Lung (tissue), 12 donors: Measurements from ENCODE around the gene ZNF516. TPM values are rescaled to one million over a fixed set of nuclear protein-coding genes. Genes with fewer than 3 reads are reported as not detected.

Source experiments
- ATAC-seq: fragments of 200-7000 bp; cut with Tn5 transposase; one replicate; pipeline ENCODE4 v1.9.1; 2020; ENCODE audit warnings: moderate number of reproducible peaks; ENCODE audit not compliant: insufficient read depth, low FRiP score
- DNase-seq, 3 donors: peaks; one replicate each; pipeline ENCODE4 v3.0.0-alpha.2; 2013 to 2017
- H3K27ac ChIP-seq, 2 donors: one replicate each; pipeline ENCODE4 v1.5.1; 2013; ENCODE audit warnings: mild to moderate bottlenecking in 2 of 2, moderate library complexity in 2 of 2, control low read depth in 1 of 2, inconsistent platforms in 1 of 2, low read depth in 1 of 2, low read length in 1 of 2
- H3K27me3 ChIP-seq, 3 donors: one replicate each; pipeline ENCODE4 v1.5.1; 2013; ENCODE audit warnings: low read length in 2 of 3; ENCODE audit not compliant: control insufficient read depth in 3 of 3, insufficient read depth in 3 of 3
- H3K36me3 ChIP-seq, 4 donors: one replicate each; pipeline ENCODE4 v1.5.1; 2013; ENCODE audit warnings: low read length in 4 of 4, mild to moderate bottlenecking in 1 of 4, moderate library complexity in 1 of 4; ENCODE audit not compliant: control insufficient read depth in 4 of 4, insufficient read depth in 4 of 4
- H3K4me1 ChIP-seq, 5 donors: one replicate each; pipeline ENCODE4 v1.5.1; 2013; ENCODE audit warnings: low read length in 5 of 5, mild to moderate bottlenecking in 2 of 5, moderate library complexity in 1 of 5; ENCODE audit not compliant: control insufficient read depth in 5 of 5, insufficient read depth in 5 of 5
- H3K4me3 ChIP-seq: one replicate; pipeline ENCODE4 v1.5.1; 2013; ENCODE audit warnings: mild to moderate bottlenecking, control low read depth, moderate library complexity
- H3K9ac ChIP-seq, 2 donors: one replicate each; pipeline ENCODE4 v1.5.1; 2013; ENCODE audit warnings: low read length in 2 of 2, control low read depth in 1 of 2; ENCODE audit not compliant: insufficient read depth in 1 of 2
- H3K9me3 ChIP-seq, 4 donors: one replicate each; pipeline ENCODE4 v1.5.1; 2013; ENCODE audit warnings: low read length in 3 of 4, mild to moderate bottlenecking in 1 of 4, moderate library complexity in 1 of 4; ENCODE audit not compliant: control insufficient read depth in 4 of 4, insufficient read depth in 3 of 4
- CTCF ChIP-seq: IDR thresholded peaks from 2 replicates; pipeline ENCODE4 v1.5.1; 2012; ENCODE audit warnings: mild to moderate bottlenecking; ENCODE audit errors: control extremely low read depth, extremely low read depth
- WGBS, 2 donors: extraction: QIAGEN DNeasy Blood & Tissue Kit; methylation state at CpG; one replicate each; pipeline ENCODE4 v1.1.7; 2013; 5-methylcytosine and 5-hydroxymethylcytosine counted together
- polyA plus RNA-seq, 2 donors: library from polyadenylated mRNA; stranded (reverse); fragments of 200-250 nt; gene quantifications; one replicate each; pipeline ENCODE4 v1.2.1, GENCODE V29; 2013
- total RNA-seq, 2 donors: library from RNA; depleted of rRNA in 1 of 2; stranded (reverse); fragments of >200 nt in 1 of 2; gene quantifications; one replicate each; pipeline ENCODE4 v1.2.1, GENCODE V29; 2014 to 2021
- donor health status: control.
- donor health status: control.
- donor health status: Bipolar disorder and iron deficiency.
- donor health status: healthy.
- donor health status: DM: yes; HTN: yes; CAD: no.

Gene ZNF516
- total and polyA plus RNA-seq, 4 donors, result 7.7 to 45.4 (median 26.4) TPM

GRCh38 chr18:76504749-76505148, 9.7 kb upstream of the ZNF516 start:
- no peak for TF ChIP-seq CTCF
- H3K9me3 ChIP-seq, result no peaks in the 10 kb centered on the region
- no peak overlapping the region for H3K27ac ChIP-seq
- DNase-seq (no peak), ATAC-seq (no peak)
- no peak overlapping the region for H3K9ac ChIP-seq
- no peaks in the 10 kb centered on the region for H3K36me3 ChIP-seq
- H3K27me3 ChIP-seq, result no peaks in the 10 kb centered on the region
- 50 to 65% methylated on average over 5 of the region's 5 CpGs for WGBS, 2 donors
- peaks cover 0 to 8% (median 0%) of the 10 kb centered on the region in 5 donors for H3K4me1 ChIP-seq
- H3K4me3 ChIP-seq, result no peak overlapping the region

- H3K4me1 ChIP-seq, result peaks cover 0 to 8% (median 0%) of the 10 kb centered on the region in 5 donors
- 48 to 75% methylated on average over 15 of the region's 15 CpGs for WGBS, 2 donors
- H3K9me3 ChIP-seq, result no peaks in the 10 kb centered on the region
- no peak for TF ChIP-seq CTCF
- no peaks in the 10 kb centered on the region for H3K27me3 ChIP-seq
- no peak overlapping the region for H3K9ac ChIP-seq
- H3K36me3 ChIP-seq, result no peaks in the 10 kb centered on the region
- H3K27ac ChIP-seq, result no peak overlapping the region
- no peak overlapping the region for H3K4me3 ChIP-seq
- no peak for ATAC-seq
- peak in 1 of 3 donors; percentile 46 for DNase-seq
Observed at GRCh38 chr18:76503649-76504386, 8.8 kb upstream of the ZNF516 start.

- no peaks in the 10 kb centered on the region for H3K27me3 ChIP-seq
- TF ChIP-seq CTCF, result no peak
- no peaks in the 10 kb centered on the region for H3K9me3 ChIP-seq
- H3K36me3 ChIP-seq, result no peaks in the 10 kb centered on the region
- DNase-seq, result peak in 1 of 3 donors; percentile 56
- no peak overlapping the region for H3K9ac ChIP-seq
- peaks cover 0 to 8% (median 0%) of the 10 kb centered on the region in 5 donors for H3K4me1 ChIP-seq
- H3K4me3 ChIP-seq, result no peak overlapping the region
- 70 to 71% methylated on average over 7 of the region's 7 CpGs for WGBS, 2 donors
- no peak for ATAC-seq
- H3K27ac ChIP-seq, result no peak overlapping the region
Observed at GRCh38 chr18:76502551-76502950, 7.5 kb upstream of the ZNF516 start.
